ENCODE data around the gene CASP10. TPM values are rescaled to one million over a fixed set of nuclear protein-coding genes. Genes with fewer than 3 reads are reported as not detected.

CASP10 gene
- total RNA-seq, 3 donors from 2014 or later, result 5.7 to 13.1 (median 9.6) TPM

DNA sequence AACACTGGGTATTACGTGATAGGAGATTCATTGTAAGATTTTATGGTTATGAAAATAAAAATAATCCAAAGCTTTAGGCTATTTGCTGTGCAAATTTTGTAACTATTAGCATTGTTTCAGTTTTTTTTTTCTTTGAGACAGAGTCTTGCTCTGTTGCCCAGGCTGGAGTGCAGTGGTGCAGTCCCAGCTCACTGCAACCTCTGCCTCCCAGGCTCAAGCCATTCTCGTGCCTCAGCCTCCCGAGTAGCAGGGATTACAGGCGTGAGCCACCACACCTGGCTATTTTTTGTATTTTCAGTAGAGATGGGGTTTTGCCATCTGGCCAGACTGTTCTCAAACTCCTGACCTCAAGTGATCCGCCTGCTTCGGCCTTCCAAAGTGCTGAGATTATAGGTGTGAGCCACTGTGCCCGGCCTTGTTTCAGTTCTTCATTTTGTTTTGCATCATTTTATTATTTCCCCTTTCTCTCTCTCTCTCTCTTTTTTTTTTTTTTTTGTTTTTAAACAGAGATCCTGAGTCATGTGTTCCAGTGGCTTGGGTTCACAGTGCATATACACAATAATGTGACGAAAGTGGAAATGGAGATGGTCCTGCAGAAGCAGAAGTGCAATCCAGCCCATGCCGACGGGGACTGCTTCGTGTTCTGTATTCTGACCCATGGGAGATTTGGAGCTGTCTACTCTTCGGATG, 25.8 kb downstream of the CASP10 start:
- Histone ChIP-seq H3K9me3 (no peaks in the 10 kb centered on the region), H3K36me3 (no peaks in the 10 kb centered on the region), H3K4me1 (no peaks in the 10 kb centered on the region), H3K4me3 (no peak overlapping the region), H3K27ac (no peak overlapping the region), H3K27me3 (no peaks in the 10 kb centered on the region)
- intact Hi-C loops (cut with DNase I; ENCODE audit: low total_unique reads), result no loop called here
- TF ChIP-seq, protein P1, sequence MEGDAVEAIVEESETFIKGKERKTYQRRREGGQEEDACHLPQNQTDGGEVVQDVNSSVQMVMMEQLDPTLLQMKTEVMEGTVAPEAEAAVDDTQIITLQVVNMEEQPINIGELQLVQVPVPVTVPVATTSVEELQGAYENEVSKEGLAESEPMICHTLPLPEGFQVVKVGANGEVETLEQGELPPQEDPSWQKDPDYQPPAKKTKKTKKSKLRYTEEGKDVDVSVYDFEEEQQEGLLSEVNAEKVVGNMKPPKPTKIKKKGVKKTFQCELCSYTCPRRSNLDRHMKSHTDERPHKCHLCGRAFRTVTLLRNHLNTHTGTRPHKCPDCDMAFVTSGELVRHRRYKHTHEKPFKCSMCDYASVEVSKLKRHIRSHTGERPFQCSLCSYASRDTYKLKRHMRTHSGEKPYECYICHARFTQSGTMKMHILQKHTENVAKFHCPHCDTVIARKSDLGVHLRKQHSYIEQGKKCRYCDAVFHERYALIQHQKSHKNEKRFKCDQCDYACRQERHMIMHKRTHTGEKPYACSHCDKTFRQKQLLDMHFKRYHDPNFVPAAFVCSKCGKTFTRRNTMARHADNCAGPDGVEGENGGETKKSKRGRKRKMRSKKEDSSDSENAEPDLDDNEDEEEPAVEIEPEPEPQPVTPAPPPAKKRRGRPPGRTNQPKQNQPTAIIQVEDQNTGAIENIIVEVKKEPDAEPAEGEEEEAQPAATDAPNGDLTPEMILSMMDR (IDR thresholded peaks at IDR 0.05), result no peak
- no peak for TF ChIP-seq POLR2A (IDR thresholded peaks at IDR 0.05)
- no peak for TF ChIP-seq POLR2AphosphoS5 (IDR thresholded peaks at IDR 0.05)
- DNase-seq (ENCODE audit: low spot score in 2 of 2), result no peak

DNA sequence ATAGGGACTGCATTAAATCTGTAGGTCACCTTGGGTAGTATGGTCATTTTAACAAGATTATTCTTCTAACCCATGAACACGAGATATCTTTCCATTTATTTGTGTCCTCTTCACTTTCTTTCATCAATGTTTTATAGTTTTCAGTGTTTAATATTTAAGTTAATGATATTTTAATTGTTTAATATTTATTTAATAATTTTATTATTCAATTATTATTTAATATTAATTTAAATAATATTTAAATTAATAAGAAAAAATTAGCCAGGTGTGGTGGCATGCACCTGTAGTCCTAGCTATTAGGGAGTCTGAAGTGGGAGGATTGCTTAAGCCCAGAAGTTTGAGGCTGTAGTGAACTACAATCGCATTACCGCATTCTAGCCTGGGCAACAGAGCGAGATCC, 33.0 kb downstream of the CASP10 start:
- Histone ChIP-seq H3K27ac (no peak overlapping the region), H3K36me3 (no peaks in the 10 kb centered on the region), H3K27me3 (no peaks in the 10 kb centered on the region), H3K4me1 (no peaks in the 10 kb centered on the region), H3K4me3 (no peak overlapping the region), H3K9me3 (no peaks in the 10 kb centered on the region)
- TF ChIP-seq POLR2A (IDR thresholded peaks at IDR 0.05) (no peak), POLR2AphosphoS5 (IDR thresholded peaks at IDR 0.05) (no peak)
- TF ChIP-seq, protein P1 (IDR thresholded peaks at IDR 0.05), result no peak
- DNase-seq (ENCODE audit: low spot score in 2 of 2), result no peak
- intact Hi-C loops (cut with DNase I; ENCODE audit: low total_unique reads), result no loop called here

DNA sequence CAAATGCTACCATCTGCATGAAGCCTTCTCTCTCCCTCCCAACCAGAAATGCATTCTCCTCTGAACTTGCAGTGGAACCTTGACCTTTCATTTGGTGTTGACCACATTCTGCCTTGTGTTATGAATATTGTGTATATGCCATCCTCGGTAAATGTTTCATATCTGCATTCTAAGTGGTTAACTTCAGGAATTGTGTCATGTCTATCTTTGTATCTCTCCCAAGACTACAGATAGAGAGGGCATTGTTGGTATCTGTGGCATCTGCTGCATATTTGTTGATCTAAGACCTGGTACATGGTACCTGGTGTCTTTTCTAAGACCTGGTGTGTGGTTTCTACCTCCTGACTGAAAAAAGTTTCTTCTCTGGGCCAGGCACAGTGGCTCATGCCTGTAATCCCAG, 34.0 kb downstream of the CASP10 start:
- Histone ChIP-seq H3K27me3 (no peaks in the 10 kb centered on the region), H3K4me3 (no peak overlapping the region), H3K36me3 (no peaks in the 10 kb centered on the region), H3K4me1 (no peaks in the 10 kb centered on the region), H3K27ac (no peak overlapping the region), H3K9me3 (no peaks in the 10 kb centered on the region)
- intact Hi-C loops (cut with DNase I; ENCODE audit: low total_unique reads), result no loop called here
- DNase-seq (ENCODE audit: low spot score in 2 of 2), result no peak
- TF ChIP-seq POLR2AphosphoS5 (IDR thresholded peaks at IDR 0.05) (no peak), POLR2A (IDR thresholded peaks at IDR 0.05) (no peak)

DNA sequence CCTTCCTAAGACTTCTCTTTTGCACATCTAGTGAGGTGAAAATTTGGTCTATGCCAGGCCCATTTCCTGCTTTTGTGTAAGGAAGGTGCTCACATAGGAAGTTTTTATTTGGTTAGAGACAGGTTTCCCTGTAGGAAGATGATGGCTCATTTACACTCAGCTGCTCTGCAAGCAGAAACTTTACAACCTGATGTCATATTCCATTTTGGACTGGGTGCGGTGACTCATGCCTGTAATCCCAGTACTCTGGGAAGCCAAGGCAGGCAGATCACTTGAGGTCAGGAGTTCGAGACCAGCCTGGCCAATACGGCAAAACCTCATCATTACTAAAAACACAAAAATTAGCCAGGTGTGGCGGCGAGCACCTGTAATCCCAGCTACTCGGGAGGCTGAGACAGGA, 35.8 kb downstream of the CASP10 start:
- Histone ChIP-seq H3K36me3 (no peaks in the 10 kb centered on the region), H3K4me1 (no peaks in the 10 kb centered on the region), H3K9me3 (no peaks in the 10 kb centered on the region), H3K27ac (no peak overlapping the region), H3K4me3 (no peak overlapping the region), H3K27me3 (no peaks in the 10 kb centered on the region)
- intact Hi-C loops (cut with DNase I; ENCODE audit: low total_unique reads), result no loop called here
- no peak for DNase-seq (ENCODE audit: low spot score in 2 of 2)
- no peak for TF ChIP-seq POLR2A (IDR thresholded peaks at IDR 0.05)
- TF ChIP-seq, protein P1 (IDR thresholded peaks at IDR 0.05), result no peak
- TF ChIP-seq POLR2AphosphoS5 (IDR thresholded peaks at IDR 0.05), result no peak

DNA sequence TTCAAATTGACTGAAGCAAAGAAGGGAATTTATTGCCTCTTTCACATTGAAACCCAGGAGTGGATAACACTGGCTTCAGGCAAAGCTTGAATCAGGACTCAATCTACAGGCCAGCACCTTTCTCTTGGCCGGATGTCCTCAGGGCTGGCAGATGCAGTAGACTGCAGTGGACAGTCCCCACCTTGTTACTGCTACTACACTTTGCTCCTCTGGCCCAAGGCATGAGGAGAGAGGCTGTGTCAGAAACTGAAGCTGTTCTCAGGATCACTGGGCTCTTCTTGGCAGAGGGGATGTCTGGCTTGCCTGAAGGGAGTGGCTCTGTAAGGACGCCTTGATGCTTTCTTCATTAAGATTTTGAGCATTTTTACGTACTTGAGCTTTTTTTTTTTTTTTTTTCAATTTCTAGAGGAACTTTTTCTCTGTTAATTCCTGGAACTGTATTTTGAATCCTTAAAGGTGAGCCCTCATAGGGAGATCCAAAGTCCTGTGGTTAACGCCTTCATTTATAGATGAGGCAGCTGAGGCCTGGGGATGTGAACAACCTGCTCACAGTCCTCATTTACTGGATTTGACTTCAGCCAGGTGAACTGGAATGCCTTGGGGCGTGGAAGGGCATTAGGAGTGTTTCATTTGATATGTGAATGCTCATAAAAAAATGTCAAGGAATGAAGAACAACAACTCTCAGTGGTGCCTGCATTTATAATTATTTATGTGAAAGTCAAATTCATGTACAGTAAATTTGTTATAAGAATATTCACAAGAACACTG, 36.6 kb downstream of the CASP10 start:
- H3K27me3 ChIP-seq, result no peaks in the 10 kb centered on the region
- H3K36me3 ChIP-seq, result no peaks in the 10 kb centered on the region
- TF ChIP-seq, protein P1 (IDR thresholded peaks at IDR 0.05), result no peak
- TF ChIP-seq POLR2A (IDR thresholded peaks at IDR 0.05), result no peak
- TF ChIP-seq POLR2AphosphoS5 (IDR thresholded peaks at IDR 0.05), result no peak
- H3K9me3 ChIP-seq, result no peaks in the 10 kb centered on the region
- no peak for DNase-seq (ENCODE audit: low spot score in 2 of 2)
- intact Hi-C loops (cut with DNase I; ENCODE audit: low total_unique reads), result no loop called here
- peak overlapping the region in 1 of 2 donors; percentile 33 for H3K27ac ChIP-seq
- H3K4me1 ChIP-seq, result no peaks in the 10 kb centered on the region
- H3K4me3 ChIP-seq, result no peak overlapping the region

All from breast epithelium (tissue), 4 donors.